ENCODE results near the gene TRIM63. TPM values are rescaled to one million over a fixed set of nuclear protein-coding genes. Genes with fewer than 3 reads are reported as not detected.

TRIM63 gene
- total RNA-seq, result 100 to 1,000 TPM in 1 of 2 donors, 10 to 100 TPM in 1; 86.0 to 104 TPM

DNA sequence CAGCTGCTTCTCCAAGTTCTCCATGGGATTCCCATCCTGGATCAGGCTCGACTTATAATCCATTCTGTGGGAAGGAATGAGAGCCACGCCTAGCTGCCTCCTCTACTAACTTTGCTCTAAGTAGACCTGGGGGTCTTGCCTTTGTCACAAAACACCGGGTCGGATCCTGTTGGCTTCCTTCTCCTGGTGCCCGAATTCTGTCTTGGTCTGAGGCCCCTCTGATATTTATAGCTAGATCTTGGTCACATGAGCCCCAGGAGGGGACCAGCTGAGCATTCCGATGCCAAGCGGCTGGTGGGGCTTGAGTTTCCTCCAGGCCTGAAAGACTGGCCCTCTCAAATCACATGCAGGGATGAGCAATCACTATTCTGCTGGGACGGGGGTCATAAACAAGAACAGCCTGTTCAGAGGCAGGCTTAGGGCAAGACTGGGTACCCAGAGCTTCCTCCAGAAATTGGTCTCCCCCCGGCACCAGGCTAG, at the start of gene TRIM63:
Gene TRIM63 (minus strand): TSS at position 199 of the 480 bp plus-strand sequence. CDS start 136 bp downstream, at position 63.

DNA sequence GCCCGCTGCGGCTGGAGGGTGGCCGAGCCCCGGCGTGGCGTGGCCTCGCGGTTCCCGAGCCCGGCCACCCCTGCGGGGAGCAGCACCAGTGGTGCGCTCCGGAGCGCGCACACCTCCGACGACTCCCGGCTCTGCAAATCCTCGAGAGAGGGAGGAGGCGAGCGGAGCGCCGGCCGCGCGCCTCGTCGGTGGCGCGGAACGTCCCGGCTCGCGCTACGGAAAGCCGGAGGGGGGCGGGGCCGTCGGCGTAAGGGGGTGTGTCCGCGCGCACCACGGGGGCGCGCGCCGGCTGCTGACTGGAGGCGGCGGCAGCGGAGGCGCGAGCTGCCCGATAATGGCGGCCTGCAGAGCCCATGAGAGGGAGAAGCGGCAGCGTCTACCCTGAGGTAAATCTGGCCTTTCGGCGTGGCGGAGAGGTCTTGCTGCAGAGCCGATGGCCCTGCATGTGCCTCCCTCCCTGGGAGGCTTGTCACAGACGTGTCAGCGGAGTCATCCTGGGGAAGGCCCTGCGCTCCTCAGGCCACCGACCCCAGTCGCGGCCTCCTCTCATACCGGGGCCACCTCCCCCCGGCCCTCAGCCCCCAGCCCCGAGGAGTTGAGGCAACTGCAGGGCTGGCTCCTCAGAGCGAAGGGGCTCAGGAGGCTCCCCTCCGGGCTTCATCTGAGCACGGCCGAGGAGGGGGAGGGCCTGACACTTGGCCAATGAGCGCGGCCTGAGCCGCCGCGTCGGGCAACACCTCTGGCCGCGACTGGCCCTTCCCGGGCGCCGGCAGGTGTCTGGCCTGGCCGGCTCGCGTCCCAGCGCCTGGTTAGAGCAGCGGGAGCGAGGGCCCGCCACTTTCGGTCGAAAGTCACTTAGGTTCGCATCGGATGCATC, 44.3 kb upstream of the TRIM63 start, which contains the start of gene PDIK1L:
Gene PDIK1L (plus strand): TSS at position 295 of the 877 bp plus-strand sequence. CDS start 2,485 bp downstream, outside the sequence.

DNA sequence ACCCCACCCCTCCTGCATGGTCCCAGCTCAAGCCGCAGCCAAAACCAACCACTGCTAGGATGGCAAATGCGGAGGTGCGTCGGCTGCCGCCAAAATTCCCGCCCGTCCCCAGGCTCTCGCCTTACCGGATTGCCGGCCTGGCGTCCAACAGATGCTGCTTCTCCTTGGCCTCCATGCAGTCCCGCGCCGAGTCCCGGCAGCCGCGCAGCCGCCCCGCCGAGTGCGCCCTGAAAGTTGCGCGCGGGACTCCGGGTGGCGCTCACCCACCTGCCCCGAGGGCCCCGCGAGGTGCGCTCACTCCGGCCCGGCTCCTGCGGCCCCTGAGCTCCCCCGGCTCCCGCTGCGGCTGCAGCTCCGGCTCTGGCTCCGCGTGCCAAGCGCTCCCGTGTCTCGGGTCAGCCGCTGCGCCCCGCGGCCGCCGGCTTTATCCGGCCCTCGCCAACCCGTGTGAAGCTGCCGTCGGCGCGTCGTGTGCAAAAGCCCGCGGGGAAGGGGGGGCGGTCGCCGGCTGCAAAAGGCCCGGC, 21.6 kb downstream of the TRIM63 start, which contains the start of gene SLC30A2:
Gene SLC30A2 (minus strand): TSS at position 397 of the 524 bp plus-strand sequence. CDS start 222 bp downstream, at position 175.

DNA sequence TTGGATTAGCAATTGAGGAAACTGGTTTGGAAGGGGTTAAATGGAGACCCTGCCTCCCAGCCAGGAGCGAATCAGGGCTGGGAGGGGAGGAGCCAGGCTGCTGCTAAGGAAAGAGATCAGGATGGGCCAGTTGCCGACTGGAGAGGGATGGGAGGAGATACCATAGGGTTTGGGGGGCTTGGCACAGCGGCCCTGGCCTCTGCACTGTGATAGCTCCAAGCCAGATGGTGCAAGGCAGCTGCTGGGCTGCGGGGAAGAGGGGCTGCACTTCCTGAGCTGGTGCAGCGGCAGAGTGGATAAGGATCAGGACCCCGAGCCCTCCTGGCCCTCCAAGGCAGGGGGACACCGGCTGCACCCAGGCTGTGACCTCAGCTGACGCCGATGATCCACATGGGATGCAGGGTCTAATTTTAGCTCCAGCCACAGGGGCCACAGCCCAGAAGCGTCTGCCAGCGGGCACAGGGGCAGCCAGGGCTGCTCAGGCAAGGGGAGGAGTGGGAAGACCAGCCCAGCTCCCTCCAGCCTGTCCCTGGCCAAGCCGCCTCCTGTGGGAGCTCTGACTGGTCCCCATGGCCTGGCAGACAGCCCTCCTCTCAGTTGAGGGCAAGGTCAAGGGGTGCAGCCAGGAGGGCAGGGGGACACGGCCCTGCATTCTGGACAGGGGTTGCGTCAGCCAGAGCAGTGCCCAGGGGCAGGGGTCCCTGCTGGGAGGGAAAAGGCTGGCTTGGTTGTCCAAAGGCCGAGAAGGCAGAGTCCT, 45.6 kb downstream of the TRIM63 start, which contains the start of gene EXTL1:
Gene EXTL1 (plus strand): TSS at position 129 of the 757 bp plus-strand sequence. CDS start 872 bp downstream, outside the sequence.

Small RNA genes within 50 kb of the gene (small RNA-seq; reads per million reads assigned to genes)
- gene RF00283, result 0 reads per million in 2 donors
- 0 reads per million in 2 donors for gene RF00492

Other genes starting within 250 kb of the TRIM63 start
- gene MTFR1L, start 247.7 kb downstream of the TRIM63 start, total RNA-seq, result 10 to 100 TPM; 41.0 to 42.6 TPM
- gene AUNIP, start 208.2 kb downstream of the TRIM63 start, total RNA-seq, result 10 to 100 TPM in 1 of 2 donors, 1 to 10 TPM in 1; 7.6 to 14.0 TPM
- 1 to 10 TPM; 4.7 to 5.9 TPM for gene PAQR7, start 191.9 kb downstream of the TRIM63 start, total RNA-seq
- 100 to 1,000 TPM; 102 to 144 TPM for gene STMN1, start 161.2 kb downstream of the TRIM63 start, total RNA-seq
- 10 to 100 TPM; 12.3 to 18.2 TPM for gene PAFAH2, start 69.6 kb downstream of the TRIM63 start, total RNA-seq
- gene EXTL1, start 45.9 kb downstream of the TRIM63 start, total RNA-seq, result 1 to 10 TPM; 3.4 to 8.0 TPM
- under 1 TPM; under 0.01 to 0.33 TPM for gene SLC30A2, start 21.5 kb downstream of the TRIM63 start, total RNA-seq
- 1 to 10 TPM; 6.5 to 7.7 TPM for gene PDIK1L, start 44.2 kb upstream of the TRIM63 start, total RNA-seq
- gene FAM110D, start 91.4 kb upstream of the TRIM63 start, total RNA-seq, result not detected
- not detected for gene C1orf232, start 101.3 kb upstream of the TRIM63 start, total RNA-seq
- gene ZNF593, start 102.3 kb upstream of the TRIM63 start, total RNA-seq, result 10 to 100 TPM; 20.6 to 44.0 TPM
- not detected for gene ZNF593OS, start 104.2 kb upstream of the TRIM63 start, total RNA-seq
- gene CNKSR1, start 109.9 kb upstream of the TRIM63 start, total RNA-seq, result under 1 TPM; 0.33 to 0.34 TPM
- gene CATSPER4, start 123.0 kb upstream of the TRIM63 start, total RNA-seq, result not detected
- gene CEP85, start 166.6 kb upstream of the TRIM63 start, total RNA-seq, result 10 to 100 TPM in 1 of 2 donors, 1 to 10 TPM in 1; 10.0 to 22.3 TPM
- gene SH3BGRL3, start 212.5 kb upstream of the TRIM63 start, total RNA-seq, result 10 to 100 TPM; 11.7 to 15.7 TPM
- 1 to 10 TPM; 6.0 to 9.3 TPM for gene UBXN11, start 239.0 kb upstream of the TRIM63 start, total RNA-seq